Right lobe of liver (tissue), 6 donors: ENCODE data around the gene GRB7. TPM values are rescaled to one million over a fixed set of nuclear protein-coding genes. Genes with fewer than 3 reads are reported as not detected.

ENCODE experiments used
- ATAC-seq, 4 donors: fragments of 200-7000 bp; cut with Tn5 transposase; one replicate each; pipeline ENCODE4 v1.9.1; 2020; ENCODE audit warnings: mild to moderate bottlenecking in 4 of 4, moderate library complexity in 4 of 4
- DNase-seq, 3 donors: peaks; one replicate each; pipeline ENCODE4 v3.0.0-alpha.2; 2020
- H3K27ac ChIP-seq, 3 donors: fragments of 200-600 bp; one replicate each; pipeline ENCODE4 v1.8.0; 2022
- H3K27me3 ChIP-seq, 2 donors: fragments of 200-600 bp; one replicate each; pipeline ENCODE4 v1.8.0; 2022
- H3K36me3 ChIP-seq, 4 donors: fragments of 200-600 bp; sonication (generic) in 1 of 4; one replicate each; pipeline versions ENCODE4 v1.5.1 to v1.8.0; 2017 to 2022; ENCODE audit warnings: control low read depth in 1 of 4
- H3K4me1 ChIP-seq, 4 donors: fragments of 200-600 bp; sonication (generic) in 1 of 4; one replicate each; pipeline versions ENCODE4 v1.5.1 to v1.8.0; 2017 to 2022; ENCODE audit warnings: control low read depth in 1 of 4
- H3K4me3 ChIP-seq, 3 donors: fragments of 200-600 bp; one replicate each; pipeline ENCODE4 v1.8.0; 2022
- H3K9me3 ChIP-seq, 4 donors: fragments of 200-600 bp; sonication (generic) in 1 of 4; one replicate each; pipeline versions ENCODE4 v1.5.1 to v1.8.0; 2017 to 2022; ENCODE audit warnings: control low read depth in 1 of 4
- CTCF ChIP-seq, 4 donors: fragments of 200-600 bp in 3 of 4; fragments of 450-650 bp in 1 of 4; IDR thresholded peaks; one replicate each; pipeline versions ENCODE4 v1.5.1 to v1.8.0; 2016 to 2022; ENCODE audit warnings: antibody characterized with exemption in 4 of 4, mild to moderate bottlenecking in 2 of 4
- POLR2A ChIP-seq: fragments of 450-650 bp; IDR thresholded peaks from one replicate; pipeline ENCODE4 v1.6.1; 2017; ENCODE audit warnings: antibody characterized with exemption, mild to moderate bottlenecking
- WGBS: methylation state at CpG from one replicate; pipeline ENCODE4 v1.1.6; 2018; ENCODE audit warnings: low coverage, low lambda C conversion rate; ENCODE audit not compliant: insufficient coverage; ENCODE audit errors: missing lambda C conversion rate; 5-methylcytosine and 5-hydroxymethylcytosine counted together
- intact Hi-C, 2 donors: fragments of 100-400 bp; cut with DNase I; formaldehyde crosslinking; loops; one replicate each; pipeline versions ENCODE4 v1.11.2 to v1.14.1; 2022
- total RNA-seq, 6 experiments: library from RNA; depleted of rRNA in 2 of 6; stranded (reverse); fragments of >200 nt in 2 of 6; fragmentation: NEBNext Ultra II Directional in 3 of 6; extraction: Animal tissue kit (Norgen Biotek cat#: 25700) in 3 of 6; gene quantifications; one replicate each; pipeline versions ENCODE4 v1.1.0 to v1.2.4, GENCODE V29; 2016 to 2023
- donor health status: DM: no; HTN: yes; CAD: no.
- donor health status: DM: no; HTN: no; CAD: no.
- donor health status: DM: no; HTN: no; CAD: no.
- donor health status: DM: no; HTN: yes; CAD: no.
- donor health status: DM: no; HTN: yes; CAD: no.

The GRB7 gene
- total RNA-seq, 6 experiments from 2014 or later: 2.1 to 10.9 (median 7.5) TPM

- intact Hi-C loops: loop anchor here in 1 of 2 donors (10.0 kb wide), 1 partner anchor 218 kb away; no protein-coding TSS in a partner anchor
- Histone ChIP-seq H3K36me3 (no peaks in the 10 kb centered on the region), H3K4me1 (peaks cover 0 to 13% (median 2%) of the 10 kb centered on the region in 4 donors), H3K4me3 (no peak overlapping the region), H3K27ac (no peak overlapping the region), H3K9me3 (no peaks in the 10 kb centered on the region), H3K27me3 (no peaks in the 10 kb centered on the region)
- 60% methylated on average over 4 of the region's 4 CpGs for WGBS
- TF ChIP-seq POLR2A: no peak
- no peak for TF ChIP-seq CTCF (IDR thresholded peaks at IDR 0.05)
- no peak for DNase-seq
- ATAC-seq: no peak
Observed at GRCh38 chr17:39757176-39757662, 19.5 kb downstream of the GRB7 start.

DNA sequence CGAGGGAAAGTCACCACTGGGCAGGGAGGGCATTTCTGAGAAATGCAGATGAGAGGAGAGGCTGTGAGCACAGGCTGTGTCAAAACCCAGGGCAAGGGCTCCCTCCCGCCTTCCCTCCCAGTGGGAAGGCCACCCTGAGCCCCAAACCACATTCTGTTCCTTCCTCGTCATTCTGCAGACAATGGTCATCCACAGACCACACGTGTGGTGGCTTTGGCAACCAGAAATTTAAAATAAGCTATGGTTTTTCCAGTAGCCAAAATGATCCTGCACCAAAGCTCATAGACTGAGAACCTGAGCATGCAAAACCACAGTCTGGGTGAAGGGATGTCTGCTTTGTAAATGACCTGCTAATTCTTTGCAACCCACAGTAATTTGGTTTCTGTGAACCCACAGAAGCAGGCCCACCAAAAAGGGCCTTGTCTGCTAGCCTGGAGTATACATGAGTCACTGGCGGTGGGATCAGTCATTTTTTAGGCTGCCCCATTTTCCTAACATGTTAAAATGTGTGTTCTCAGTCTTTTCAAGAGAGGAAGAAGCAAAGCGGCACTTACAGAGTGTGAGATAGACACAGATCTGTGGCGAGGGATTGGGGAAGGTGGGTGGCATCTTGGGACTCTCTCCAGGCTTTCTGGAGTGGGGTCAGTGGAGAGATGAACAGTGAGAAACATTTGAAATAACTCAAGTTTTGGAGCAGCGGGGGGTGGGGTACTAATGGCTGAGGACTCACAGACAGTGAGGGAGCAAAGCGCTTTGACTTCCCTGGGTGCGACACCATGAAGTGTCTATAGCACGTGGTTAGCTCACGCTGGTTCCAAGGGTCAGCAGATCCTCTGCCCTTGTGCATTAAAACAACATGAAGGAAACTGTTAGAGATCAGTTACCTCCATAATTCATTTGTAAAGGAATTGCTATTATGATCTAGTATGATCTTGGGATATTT is 20.5 kb downstream of the GRB7 start:
- Histone ChIP-seq H3K4me1 (peaks cover 0 to 13% (median 2%) of the 10 kb centered on the region in 4 donors), H3K4me3 (no peak overlapping the region), H3K27me3 (no peaks in the 10 kb centered on the region), H3K27ac (no peak overlapping the region), H3K36me3 (no peaks in the 10 kb centered on the region), H3K9me3 (no peaks in the 10 kb centered on the region)
- intact Hi-C loops: loop anchor here in 1 of 2 donors (10.0 kb wide), 1 partner anchor 217 kb away; no protein-coding TSS in a partner anchor
- no peak for ATAC-seq
- TF ChIP-seq CTCF (IDR thresholded peaks at IDR 0.05) (no peak), POLR2A (no peak)
- DNase-seq: no peak
- 60% methylated on average over 12 of the region's 12 CpGs for WGBS

- DNase-seq (no peak), ATAC-seq (no peak)
- peaks cover 0 to 7% (median 2%) of the 10 kb centered on the region in 4 donors for H3K4me1 ChIP-seq
- H3K9me3 ChIP-seq: no peaks in the 10 kb centered on the region
- no peak for TF ChIP-seq CTCF (IDR thresholded peaks at IDR 0.05)
- TF ChIP-seq POLR2A: no peak
- 73% methylated on average over 5 of the region's 5 CpGs for WGBS
- intact Hi-C loops: loop anchor here in 1 of 2 donors (10.0 kb wide), 1 partner anchor 216 kb away; no protein-coding TSS in a partner anchor
- no peak overlapping the region for H3K27ac ChIP-seq
- H3K4me3 ChIP-seq: no peak overlapping the region
- H3K36me3 ChIP-seq: no peaks in the 10 kb centered on the region
- H3K27me3 ChIP-seq: no peaks in the 10 kb centered on the region
Observed at GRCh38 chr17:39759204-39759603, 21.5 kb downstream of the GRB7 start.

GRCh38 chr17:39761861-39762496 is 24.2 kb downstream of the GRB7 start:
- no peak for TF ChIP-seq POLR2A
- no peak for TF ChIP-seq CTCF (IDR thresholded peaks at IDR 0.05)
- H3K4me3 ChIP-seq: no peak overlapping the region
- no peaks in the 10 kb centered on the region for H3K27me3 ChIP-seq
- intact Hi-C loops: loop anchor here in 1 of 2 donors (10.0 kb wide), 1 partner anchor 63 kb away; no protein-coding TSS in a partner anchor
- no peaks in the 10 kb centered on the region for H3K4me1 ChIP-seq
- no peaks in the 10 kb centered on the region for H3K36me3 ChIP-seq
- H3K27ac ChIP-seq: no peak overlapping the region
- DNase-seq (no peak), ATAC-seq (no peak)
- H3K9me3 ChIP-seq: no peaks in the 10 kb centered on the region
- WGBS: 83% methylated on average over 5 of the region's 10 CpGs
